ENCODE measurements around the gene BPIFA3.

Gene BPIFA3

GRCh38 chr20:33239979-33240736 lies 23.0 kb downstream of the BPIFA3 start:
- TF ChIP-seq CTCF (IDR thresholded peaks at IDR 0.05; ENCODE audit: low read depth, low read length) = no peak
- no peak overlapping the region for H3K4me3 ChIP-seq (replicated peaks in 1 of 2; ENCODE audit: low read depth in 2 of 2, low read length in 2 of 2)
- DNase-seq (ENCODE audit: low read depth in 2 of 2) = no peak

- DNase-seq (ENCODE audit: low read depth in 2 of 2) = no peak
- TF ChIP-seq CTCF (IDR thresholded peaks at IDR 0.05; ENCODE audit: low read depth, low read length) = no peak
- H3K4me3 ChIP-seq (replicated peaks in 1 of 2; ENCODE audit: low read depth in 2 of 2, low read length in 2 of 2) = no peak overlapping the region
These were observed 23.8 kb downstream of the BPIFA3 start for GRCh38 chr20:33240923-33241322.

GRCh38 chr20:33242319-33243100 lies 25.4 kb downstream of the BPIFA3 start:
- H3K4me3 ChIP-seq (replicated peaks in 1 of 2; ENCODE audit: low read depth in 2 of 2, low read length in 2 of 2) = no peak overlapping the region
- no peak for TF ChIP-seq CTCF (IDR thresholded peaks at IDR 0.05; ENCODE audit: low read depth, low read length)
- DNase-seq (ENCODE audit: low read depth in 2 of 2) = no peak

GRCh38 chr20:33246077-33246476 lies 28.9 kb downstream of the BPIFA3 start:
- H3K4me3 ChIP-seq (replicated peaks in 1 of 2; ENCODE audit: low read depth in 2 of 2, low read length in 2 of 2) = no peak overlapping the region
- TF ChIP-seq CTCF (IDR thresholded peaks at IDR 0.05; ENCODE audit: low read depth, low read length) = no peak

GRCh38 chr20:33249456-33249855 lies 32.3 kb downstream of the BPIFA3 start:
- no peak for DNase-seq (ENCODE audit: low read depth in 2 of 2)
- TF ChIP-seq CTCF (IDR thresholded peaks at IDR 0.05; ENCODE audit: low read depth, low read length) = no peak
- no peak overlapping the region for H3K4me3 ChIP-seq (replicated peaks in 1 of 2; ENCODE audit: low read depth in 2 of 2, low read length in 2 of 2)

More at GRCh38 chr20:33246077-33246476, 28.9 kb downstream of the BPIFA3 start:
- no peak for DNase-seq (ENCODE audit: low read depth in 2 of 2)

- no peak for DNase-seq (ENCODE audit: low read depth in 2 of 2)
- H3K4me3 ChIP-seq (replicated peaks in 1 of 2; ENCODE audit: low read depth in 2 of 2, low read length in 2 of 2) = no peak overlapping the region
- no peak for TF ChIP-seq CTCF (IDR thresholded peaks at IDR 0.05; ENCODE audit: low read depth, low read length)
These were observed 33.5 kb downstream of the BPIFA3 start for GRCh38 chr20:33250666-33251065.
